ENCODE data around the gene TLCD3A.
"Not testable (repeated sequence)": the region's sequence is repeated elsewhere in the genome, so short reads cannot be mapped to it uniquely, and the experiment has no call there.

Gene TLCD3A

GRCh38 chr17:693791-694638, 38.4 kb upstream of the TLCD3A start:
- H3K27ac ChIP-seq (ENCODE audit: low read depth, low read length) = no peak overlapping the region
- no peaks in the 10 kb centered on the region for H3K79me2 ChIP-seq (ENCODE audit: control insufficient read depth, low read length)
- H3K9me3 ChIP-seq (ENCODE audit: control insufficient read depth, insufficient read depth, low read length) = no peaks in the 10 kb centered on the region
- no peak overlapping the region for H3K4me3 ChIP-seq (ENCODE audit: low read length)
- H3K27me3 ChIP-seq (ENCODE audit: control insufficient read depth, low read length) = no peaks in the 10 kb centered on the region
- H3K4me1 ChIP-seq (ENCODE audit: control insufficient read depth, low read length) = no peaks in the 10 kb centered on the region
- no peak overlapping the region for H3K4me2 ChIP-seq (ENCODE audit: low read length)
- H4K20me1 ChIP-seq (ENCODE audit: control insufficient read depth, insufficient read depth, low read depth, low read length) = no peaks in the 10 kb centered on the region
- H3K9me2 ChIP-seq (replicated peaks; ENCODE audit: control insufficient read depth, low read length) = no peaks in the 10 kb centered on the region
- TF ChIP-seq EZH2phosphoT487 (IDR thresholded peaks at IDR 0.05; ENCODE audit: borderline replicate concordance, low read length) = no peak
- TF ChIP-seq CTCF (IDR thresholded peaks at IDR 0.05; ENCODE audit: low read depth, low read length, poor library complexity, severe bottlenecking) = no peak
- H3F3A ChIP-seq (ENCODE audit: control insufficient read depth, insufficient read depth) = no peaks in the 10 kb centered on the region
- peaks cover 46% of the 10 kb centered on the region for H3K36me3 ChIP-seq (ENCODE audit: control insufficient read depth, low read length)

DNA sequence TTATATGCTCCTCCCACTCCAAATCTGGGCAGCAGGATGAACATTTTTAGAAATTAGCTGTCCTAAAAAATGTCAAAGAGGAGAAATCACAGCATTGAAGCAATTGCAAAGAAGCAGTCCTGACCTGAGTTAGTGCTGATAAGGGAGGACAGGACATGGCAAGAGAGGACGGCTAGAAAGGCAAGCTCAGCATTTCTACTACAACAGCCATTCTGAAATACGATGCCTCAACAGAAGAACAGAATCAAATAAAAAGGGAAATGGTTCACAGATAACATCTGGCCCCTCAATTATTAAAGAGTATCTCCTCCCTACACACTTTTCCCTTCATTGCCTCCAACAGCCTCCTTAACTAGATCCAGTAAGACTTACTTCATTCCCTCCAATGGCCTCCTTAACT, 36.0 kb upstream of the TLCD3A start:
- Histone ChIP-seq H3K4me3 (ENCODE audit: low read length) (no peak overlapping the region), H3K79me2 (ENCODE audit: control insufficient read depth, low read length) (peaks cover 5% of the 10 kb centered on the region; the same call in 1 of the 2 replicates)

GRCh38 chr17:697682-698081, 34.7 kb upstream of the TLCD3A start:
- Histone ChIP-seq H3K27ac (ENCODE audit: low read depth, low read length) (no peak overlapping the region), H3K4me2 (ENCODE audit: low read length) (no peak overlapping the region), H3F3A (ENCODE audit: control insufficient read depth, insufficient read depth) (no peaks in the 10 kb centered on the region), H3K36me3 (ENCODE audit: control insufficient read depth, low read length) (peaks cover 42% of the 10 kb centered on the region), H3K9me2 (replicated peaks; ENCODE audit: control insufficient read depth, low read length) (no peaks in the 10 kb centered on the region), H3K4me1 (ENCODE audit: control insufficient read depth, low read length) (no peaks in the 10 kb centered on the region), H3K9me3 (ENCODE audit: control insufficient read depth, insufficient read depth, low read length) (no peaks in the 10 kb centered on the region), H3K4me3 (ENCODE audit: low read length) (no peak overlapping the region), H3K79me2 (ENCODE audit: control insufficient read depth, low read length) (peaks cover 5% of the 10 kb centered on the region; the same call in 1 of the 2 replicates), H4K20me1 (ENCODE audit: control insufficient read depth, insufficient read depth, low read depth, low read length) (no peaks in the 10 kb centered on the region), H3K27me3 (ENCODE audit: control insufficient read depth, low read length) (no peaks in the 10 kb centered on the region)
- TF ChIP-seq CTCF (IDR thresholded peaks at IDR 0.05; ENCODE audit: low read depth, low read length, poor library complexity, severe bottlenecking) = no peak
- TF ChIP-seq EZH2phosphoT487 (IDR thresholded peaks at IDR 0.05; ENCODE audit: borderline replicate concordance, low read length) = no peak

More for the DNA sequence above, 36.0 kb upstream of the TLCD3A start:
- Histone ChIP-seq H3K36me3 (ENCODE audit: control insufficient read depth, low read length) (peaks cover 42% of the 10 kb centered on the region), H3K4me1 (ENCODE audit: control insufficient read depth, low read length) (no peaks in the 10 kb centered on the region), H3F3A (ENCODE audit: control insufficient read depth, insufficient read depth) (no peaks in the 10 kb centered on the region), H3K9me3 (ENCODE audit: control insufficient read depth, insufficient read depth, low read length) (no peaks in the 10 kb centered on the region), H4K20me1 (ENCODE audit: control insufficient read depth, insufficient read depth, low read depth, low read length) (no peaks in the 10 kb centered on the region), H3K27ac (ENCODE audit: low read depth, low read length) (no peak overlapping the region), H3K27me3 (ENCODE audit: control insufficient read depth, low read length) (no peaks in the 10 kb centered on the region), H3K9me2 (replicated peaks; ENCODE audit: control insufficient read depth, low read length) (no peaks in the 10 kb centered on the region), H3K4me2 (ENCODE audit: low read length) (no peak overlapping the region)
- TF ChIP-seq EZH2phosphoT487 (IDR thresholded peaks at IDR 0.05; ENCODE audit: borderline replicate concordance, low read length) = no peak
- no peak for TF ChIP-seq CTCF (IDR thresholded peaks at IDR 0.05; ENCODE audit: low read depth, low read length, poor library complexity, severe bottlenecking)

GRCh38 chr17:698096-698495, 34.3 kb upstream of the TLCD3A start:
- H3K27ac ChIP-seq (ENCODE audit: low read depth, low read length); H3K4me1 ChIP-seq (ENCODE audit: control insufficient read depth, low read length); H3F3A ChIP-seq (ENCODE audit: control insufficient read depth, insufficient read depth); H3K4me2 ChIP-seq (ENCODE audit: low read length); H3K27me3 ChIP-seq (ENCODE audit: control insufficient read depth, low read length); H4K20me1 ChIP-seq (ENCODE audit: control insufficient read depth, insufficient read depth, low read depth, low read length); H3K79me2 ChIP-seq (ENCODE audit: control insufficient read depth, low read length); H3K9me3 ChIP-seq (ENCODE audit: control insufficient read depth, insufficient read depth, low read length); H3K4me3 ChIP-seq (ENCODE audit: low read length); H3K9me2 ChIP-seq (replicated peaks; ENCODE audit: control insufficient read depth, low read length): not testable (repeated sequence)
- peaks cover 42% of the 10 kb centered on the region for H3K36me3 ChIP-seq (ENCODE audit: control insufficient read depth, low read length)

Data from DOHH2 (cell line).